Mucosa of descending colon (tissue), 3 donors: Measurements from ENCODE around the gene MYH14. TPM values are rescaled to one million over a fixed set of nuclear protein-coding genes. Genes with fewer than 3 reads are reported as not detected.
A peak's percentile ranks its signal among the peaks of the same experiment; 100 is the strongest.

Experiments
- ATAC-seq: fragments of 200-7000 bp; cut with Tn5 transposase; one replicate; pipeline ENCODE4 v1.9.1; 2020; ENCODE audit warnings: mild to moderate bottlenecking, moderate library complexity
- DNase-seq, 3 donors: peaks; one replicate each; pipeline ENCODE4 v3.0.0-alpha.2; 2020
- H3K36me3 ChIP-seq: fragments of 200-600 bp; one replicate; pipeline ENCODE4 v1.8.0; 2021; ENCODE audit warnings: low read depth, mild to moderate bottlenecking
- H3K4me1 ChIP-seq: fragments of 200-600 bp; one replicate; pipeline ENCODE4 v1.8.0; 2021; ENCODE audit warnings: low read depth, mild to moderate bottlenecking
- H3K4me3 ChIP-seq: fragments of 200-600 bp; one replicate; pipeline ENCODE4 v1.8.0; 2021; ENCODE audit warnings: mild to moderate bottlenecking
- H3K9me3 ChIP-seq: fragments of 200-600 bp; one replicate; pipeline ENCODE4 v1.8.0; 2021; ENCODE audit warnings: mild to moderate bottlenecking
- intact Hi-C, 2 donors: fragments of 100-400 bp; cut with DNase I in 1 of 2; cut with micrococcal nuclease in 1 of 2; formaldehyde crosslinking; loops; one replicate each; pipeline versions ENCODE4 v1.11.0 to v1.11.1; 2022; cut with DNase I, micrococcal nuclease
- total RNA-seq, 3 donors: library from RNA; stranded (reverse); fragmentation: NEBNext Ultra II Directional in 2 of 3; extraction: Animal tissue kit (Norgen Biotek cat#: 25700) in 2 of 3; gene quantifications; one replicate each; pipeline versions ENCODE4 v1.2.1 to v1.2.4, GENCODE V29; 2021 to 2023
- TF ChIP-seq, protein P1 (sequence below): fragments of 200-600 bp; IDR thresholded peaks from one replicate; pipeline ENCODE4 v1.8.0; 2022; ENCODE audit warnings: antibody characterized with exemption, mild to moderate bottlenecking
- donor health status: DM: no; HTN: no; CAD: no; lungs with moderate emphysema.
- donor health status: DM: no; HTN: no; CAD: no.
- donor health status: DM: no; HTN: yes; CAD: no.

Gene MYH14
- total RNA-seq, 3 donors from 2014 or later = 268 to 606 (median 586) TPM

DNA sequence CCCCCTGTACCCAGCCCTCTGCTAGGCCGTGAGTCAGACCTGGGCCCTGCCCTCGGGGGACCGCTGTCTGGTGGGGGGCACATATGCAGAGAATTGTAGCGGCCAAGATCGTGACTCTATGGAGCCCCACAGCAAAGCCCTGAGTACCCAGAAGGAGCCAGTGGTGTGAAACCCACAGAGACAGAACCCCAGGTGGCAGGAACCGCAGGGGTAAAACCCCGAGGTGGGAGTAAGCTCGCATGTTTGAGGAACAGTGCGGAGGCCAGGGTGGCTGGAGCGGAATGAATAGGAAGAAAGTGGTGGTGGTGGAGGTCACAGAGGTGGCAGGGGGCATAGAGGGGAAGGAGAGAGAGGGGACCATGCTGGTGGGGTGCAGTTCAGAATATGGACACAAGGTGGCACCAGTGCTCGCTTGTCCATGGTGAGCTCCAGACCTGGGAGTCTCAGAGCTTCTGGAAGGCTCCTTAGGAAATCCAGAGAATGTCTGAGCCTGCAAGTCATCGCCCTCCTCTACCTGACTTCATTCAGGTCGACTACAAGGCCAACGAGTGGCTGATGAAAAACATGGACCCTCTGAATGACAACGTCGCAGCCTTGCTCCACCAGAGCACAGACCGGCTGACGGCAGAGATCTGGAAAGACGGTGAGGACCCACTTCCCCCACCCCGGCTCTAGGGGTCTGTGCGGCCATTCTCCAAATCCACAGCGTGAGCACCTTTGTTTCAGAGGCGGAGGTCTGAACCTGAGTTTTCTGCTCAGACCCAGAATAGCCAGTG lies 48.9 kb downstream of the MYH14 start:
- TF ChIP-seq, protein P1, sequence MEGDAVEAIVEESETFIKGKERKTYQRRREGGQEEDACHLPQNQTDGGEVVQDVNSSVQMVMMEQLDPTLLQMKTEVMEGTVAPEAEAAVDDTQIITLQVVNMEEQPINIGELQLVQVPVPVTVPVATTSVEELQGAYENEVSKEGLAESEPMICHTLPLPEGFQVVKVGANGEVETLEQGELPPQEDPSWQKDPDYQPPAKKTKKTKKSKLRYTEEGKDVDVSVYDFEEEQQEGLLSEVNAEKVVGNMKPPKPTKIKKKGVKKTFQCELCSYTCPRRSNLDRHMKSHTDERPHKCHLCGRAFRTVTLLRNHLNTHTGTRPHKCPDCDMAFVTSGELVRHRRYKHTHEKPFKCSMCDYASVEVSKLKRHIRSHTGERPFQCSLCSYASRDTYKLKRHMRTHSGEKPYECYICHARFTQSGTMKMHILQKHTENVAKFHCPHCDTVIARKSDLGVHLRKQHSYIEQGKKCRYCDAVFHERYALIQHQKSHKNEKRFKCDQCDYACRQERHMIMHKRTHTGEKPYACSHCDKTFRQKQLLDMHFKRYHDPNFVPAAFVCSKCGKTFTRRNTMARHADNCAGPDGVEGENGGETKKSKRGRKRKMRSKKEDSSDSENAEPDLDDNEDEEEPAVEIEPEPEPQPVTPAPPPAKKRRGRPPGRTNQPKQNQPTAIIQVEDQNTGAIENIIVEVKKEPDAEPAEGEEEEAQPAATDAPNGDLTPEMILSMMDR = peak; percentile 63
- intact Hi-C loops = no loop called here
- peaks cover 7% of the 10 kb centered on the region for H3K9me3 ChIP-seq
- DNase-seq = peak in 2 of 3 donors; percentile 42
- no peaks in the 10 kb centered on the region for H3K4me1 ChIP-seq
- H3K36me3 ChIP-seq = peaks cover 29% of the 10 kb centered on the region
- no peak overlapping the region for H3K4me3 ChIP-seq
- ATAC-seq = peak; percentile 62

DNA sequence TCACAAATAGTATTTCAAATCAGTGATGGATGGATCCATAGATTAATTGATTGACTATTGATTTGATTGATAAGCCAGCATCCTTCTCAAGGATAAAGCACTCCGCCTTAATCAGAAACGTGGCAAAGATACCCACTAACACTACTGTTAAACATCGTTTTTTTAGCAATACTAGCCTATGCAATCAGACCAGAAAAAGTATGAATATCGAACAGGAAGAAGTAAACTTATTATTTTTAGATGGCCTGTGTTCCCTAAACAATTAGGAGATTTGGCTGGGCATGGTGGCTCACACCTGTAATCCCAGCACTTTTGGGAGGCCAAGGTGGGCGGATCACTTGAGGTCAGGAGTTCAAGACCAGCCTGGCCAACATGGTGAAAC lies 49.5 kb downstream of the MYH14 start:
- ATAC-seq (no peak), DNase-seq (no peak)
- no peaks in the 10 kb centered on the region for H3K4me1 ChIP-seq
- TF ChIP-seq, protein P1 = no peak
- intact Hi-C loops = no loop called here
- H3K4me3 ChIP-seq = no peak overlapping the region
- H3K9me3 ChIP-seq = peaks cover 7% of the 10 kb centered on the region
- peaks cover 31% of the 10 kb centered on the region for H3K36me3 ChIP-seq

DNA sequence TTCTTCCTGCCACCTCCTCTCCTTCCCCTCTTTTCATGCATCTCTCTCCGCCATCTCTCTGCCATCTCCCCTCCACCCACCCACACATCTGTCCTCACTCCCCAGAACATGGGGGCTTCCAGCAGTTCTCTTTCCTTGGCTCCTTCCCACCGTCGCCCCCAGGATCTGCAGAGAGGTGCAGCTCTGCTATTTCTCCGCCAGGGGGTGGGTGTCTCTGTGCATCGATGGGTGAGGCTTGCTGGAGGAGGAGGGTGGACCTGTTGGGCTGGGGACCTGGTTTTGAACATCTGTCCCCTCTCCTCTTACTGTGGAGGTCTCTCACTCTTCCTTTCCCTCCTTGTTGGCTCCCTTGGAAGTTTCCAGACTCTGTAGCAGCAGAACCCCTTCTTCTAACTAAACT lies 51.7 kb downstream of the MYH14 start:
- Histone ChIP-seq H3K4me1 (no peaks in the 10 kb centered on the region), H3K9me3 (peaks cover 7% of the 10 kb centered on the region), H3K36me3 (peaks cover 26% of the 10 kb centered on the region), H3K4me3 (no peak overlapping the region)
- intact Hi-C loops = no loop called here
- DNase-seq (no peak), ATAC-seq (no peak)
- TF ChIP-seq, protein P1 = no peak

DNA sequence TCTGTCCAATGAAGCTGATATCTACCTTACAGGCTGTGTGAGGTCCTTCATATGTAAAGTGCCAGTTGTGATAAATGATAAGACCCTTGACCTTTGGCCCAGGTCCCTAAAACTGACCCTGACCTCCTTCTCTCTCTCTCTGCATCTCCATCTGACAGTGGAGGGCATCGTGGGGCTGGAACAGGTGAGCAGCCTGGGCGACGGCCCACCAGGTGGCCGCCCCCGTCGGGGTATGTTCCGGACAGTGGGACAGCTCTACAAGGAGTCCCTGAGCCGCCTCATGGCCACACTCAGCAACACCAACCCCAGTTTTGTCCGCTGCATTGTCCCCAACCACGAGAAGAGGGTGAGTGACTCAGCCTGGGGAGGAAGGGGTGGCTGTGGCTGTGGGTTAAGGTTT lies 53.7 kb downstream of the MYH14 start:
- peaks cover 7% of the 10 kb centered on the region for H3K9me3 ChIP-seq
- H3K4me3 ChIP-seq = no peak overlapping the region
- ATAC-seq (no peak), DNase-seq (no peak)
- H3K4me1 ChIP-seq = no peaks in the 10 kb centered on the region
- H3K36me3 ChIP-seq = peaks cover 22% of the 10 kb centered on the region
- TF ChIP-seq, protein P1 = no peak
- intact Hi-C loops = no loop called here

DNA sequence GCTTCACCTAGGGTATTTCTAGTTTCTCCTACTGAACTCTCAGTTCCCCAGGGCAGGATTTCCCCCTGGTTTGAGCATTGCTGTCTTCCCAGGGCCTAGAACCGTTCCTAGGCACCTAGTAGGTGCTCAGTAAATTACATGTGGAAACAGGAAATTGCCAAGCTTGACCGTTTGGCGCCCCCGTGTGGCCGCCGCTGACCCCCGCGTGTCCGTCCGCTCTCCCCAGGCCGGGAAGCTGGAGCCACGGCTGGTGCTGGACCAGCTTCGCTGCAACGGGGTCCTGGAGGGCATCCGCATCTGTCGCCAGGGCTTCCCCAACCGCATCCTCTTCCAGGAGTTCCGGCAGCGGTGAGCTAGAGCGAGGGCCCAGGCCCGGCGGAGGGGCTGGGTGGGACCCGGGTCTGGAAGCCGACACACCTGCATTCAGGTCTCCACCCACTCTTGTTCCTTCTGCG lies 55.5 kb downstream of the MYH14 start:
- intact Hi-C loops = no loop called here
- Histone ChIP-seq H3K9me3 (no peaks in the 10 kb centered on the region), H3K4me1 (no peaks in the 10 kb centered on the region), H3K4me3 (no peak overlapping the region), H3K36me3 (peaks cover 16% of the 10 kb centered on the region)
- DNase-seq (peak in 2 of 3 donors; percentile 35 to 38), ATAC-seq (peak; percentile 17)
- TF ChIP-seq, protein P1 = peak; percentile 28
